PC-3 (cell line): ENCODE results near the gene NT5DC1. TPM values are rescaled to one million over a fixed set of nuclear protein-coding genes. Genes with fewer than 3 reads are reported as not detected.

Source experiments
- ATAC-seq: fragments of 200-7000 bp; cut with Tn5 transposase; 2 replicates; pipeline ENCODE4 v1.9.1; 2020; ENCODE audit warnings: mild to moderate bottlenecking, moderate library complexity
- BruUV-seq: library from RNA; stranded (reverse); fragments of 400-500 nt; replicated peaks from 2 replicates; lab custom pipeline; 2021; lab: Mats Ljungman, UMichigan
- CTCF ChIA-PET: fragments of 300-600 bp; sonication (Branson Sonifier 250); formaldehyde crosslinking; loops from one replicate; lab custom pipeline; 2022; ENCODE audit warnings: antibody characterized with exemption; lab: Charles Lee
- POLR2A ChIA-PET: fragments of 300-600 bp; sonication (Branson Sonifier 250); formaldehyde crosslinking; loops from one replicate; lab custom pipeline; 2022; ENCODE audit warnings: antibody characterized with exemption; ENCODE audit not compliant: unreplicated experiment; lab: Charles Lee
- DNase-seq: peaks from one replicate; pipeline ENCODE4 v3.0.0-alpha.2; 2015
- H2AFZ ChIP-seq: fragments of 300-600 bp; sonication (generic); 2 replicates; pipeline ENCODE4 v1.6.0; 2016; ENCODE audit warnings: antibody characterized with exemption, low read length
- H3F3A ChIP-seq: fragments of 300-600 bp; sonication (generic); one replicate; pipeline ENCODE4 v1.6.0; 2017; ENCODE audit warnings: antibody characterized with exemption, low read length, control low read depth, mild to moderate bottlenecking; ENCODE audit not compliant: unreplicated experiment
- H3K27ac ChIP-seq: fragments of 300-600 bp; sonication (generic); 2 replicates; pipeline ENCODE4 v1.5.1; 2016; ENCODE audit warnings: mild to moderate bottlenecking, low read length
- H3K27me3 ChIP-seq: fragments of 300-600 bp; sonication (generic); 2 replicates; pipeline ENCODE4 v1.6.1; 2016; ENCODE audit warnings: low read length, mixed read lengths
- H3K36me3 ChIP-seq: fragments of 300-600 bp; sonication (generic); 2 replicates; pipeline ENCODE4 v1.6.1; 2016; ENCODE audit warnings: low read depth, mixed run types, low read length, mixed read lengths
- H3K4me1 ChIP-seq: fragments of 300-600 bp; sonication (generic); 2 replicates; pipeline ENCODE4 v1.5.1; 2016; ENCODE audit warnings: low read length; ENCODE audit not compliant: insufficient read depth
- H3K4me2 ChIP-seq: fragments of 300-600 bp; sonication (generic); 2 replicates; pipeline ENCODE4 v1.6.0; 2016; ENCODE audit warnings: low read length
- H3K4me3 ChIP-seq: fragments of 300-600 bp; sonication (generic); 2 replicates; pipeline ENCODE4 v1.5.1; 2016; ENCODE audit warnings: mild to moderate bottlenecking, low read length, mixed read lengths
- H3K79me2 ChIP-seq: fragments of 300-600 bp; sonication (generic); 2 replicates; pipeline ENCODE4 v1.6.1; 2017; ENCODE audit warnings: low read length, mixed read lengths
- H3K9ac ChIP-seq: fragments of 300-600 bp; sonication (generic); 2 replicates; pipeline ENCODE4 v1.6.0; 2016; ENCODE audit warnings: mild to moderate bottlenecking, low read length
- H3K9me2 ChIP-seq: fragments of 300-600 bp; sonication (generic); replicated peaks from 2 replicates; pipeline ENCODE4 v1.6.1; 2016; ENCODE audit warnings: mixed run types, low read length, mixed read lengths
- H3K9me3 ChIP-seq: fragments of 300-600 bp; sonication (generic); 2 replicates; pipeline ENCODE4 v1.6.1; 2016; ENCODE audit warnings: low read length, mixed read lengths
- H4K20me1 ChIP-seq: fragments of 300-600 bp; sonication (generic); 2 replicates; pipeline ENCODE4 v1.6.1; 2016; ENCODE audit warnings: low read length, mixed read lengths
- CTCF ChIP-seq: fragments of 300-600 bp; sonication (generic); conservative IDR thresholded peaks from 2 replicates; pipeline ENCODE4 v1.5.1; 2017; ENCODE audit warnings: antibody characterized with exemption, low read depth, mild to moderate bottlenecking, low read length
- EZH2 ChIP-seq: fragments of 300-600 bp; sonication (generic); IDR thresholded peaks from one replicate; pipeline ENCODE4 v1.6.1; 2017; ENCODE audit warnings: antibody characterized with exemption, mild to moderate bottlenecking, low read length; ENCODE audit not compliant: unreplicated experiment
- EZH2phosphoT487 ChIP-seq: fragments of 300-600 bp; sonication (generic); IDR thresholded peaks from 2 replicates; pipeline ENCODE4 v1.6.1; 2018; ENCODE audit warnings: mild to moderate bottlenecking, antibody characterized with exemption, low read length, borderline replicate concordance
- intact Hi-C: fragments of 100-400 bp; cut with micrococcal nuclease; formaldehyde crosslinking; loops from 2 replicates; pipeline ENCODE4 v1.9.0; 2023
- total RNA-seq: library from RNA; depleted of rRNA; stranded (reverse); fragments of >200 nt; gene quantifications from 2 replicates; pipeline ENCODE4 v1.2.3, GENCODE V29; 2014

Gene NT5DC1
- total RNA-seq, 1 experiment from 2014 or later: 11.3 TPM

- ATAC-seq: no peak
- BruUV-seq: no TSS peak
- intact Hi-C loops: no loop called here
Measured at GRCh38 chr6:116108836-116109235, 8.2 kb downstream of the NT5DC1 start.

GRCh38 chr6:116111552-116112528, 11.2 kb downstream of the NT5DC1 start:
- peaks cover 5% of the 10 kb centered on the region for H3K36me3 ChIP-seq
- no TSS peak for BruUV-seq
- no peaks in the 10 kb centered on the region for H3K4me1 ChIP-seq
- H3K27ac ChIP-seq: no peak overlapping the region
- no peaks in the 10 kb centered on the region for H3F3A ChIP-seq
- TF ChIP-seq CTCF (peak; percentile 79), EZH2phosphoT487 (no peak)
- ATAC-seq: peak; percentile 67
- no peaks in the 10 kb centered on the region for H4K20me1 ChIP-seq
- no peaks in the 10 kb centered on the region for H3K79me2 ChIP-seq
- ChIA-PET CTCF (interaction anchor here (0.6 kb wide), 2 partner anchors 89 to 1761 kb away, joined by 3 read pairs; no protein-coding TSS in a partner anchor), POLR2A (interaction anchor here (0.6 kb wide), 1 partner anchor 106 kb away, joined by 4 read pairs; no protein-coding TSS in a partner anchor)
- no peak overlapping the region for H3K4me2 ChIP-seq
- no peak overlapping the region for H2AFZ ChIP-seq
- no peaks in the 10 kb centered on the region for H3K27me3 ChIP-seq
- peak; percentile 64 for DNase-seq
- intact Hi-C loops: no loop called here
- no peak overlapping the region for H3K4me3 ChIP-seq
- H3K9me2 ChIP-seq: no peaks in the 10 kb centered on the region
- H3K9me3 ChIP-seq: no peaks in the 10 kb centered on the region
- H3K9ac ChIP-seq: no peak overlapping the region

More at GRCh38 chr6:116108836-116109235, 8.2 kb downstream of the NT5DC1 start:
- Histone ChIP-seq H2AFZ (no peak overlapping the region), H4K20me1 (no peaks in the 10 kb centered on the region), H3K27ac (no peak overlapping the region), H3K27me3 (no peaks in the 10 kb centered on the region), H3K36me3 (peaks cover 5% of the 10 kb centered on the region), H3K4me1 (no peaks in the 10 kb centered on the region), H3K4me3 (no peak overlapping the region), H3K79me2 (no peaks in the 10 kb centered on the region), H3K9ac (no peak overlapping the region), H3K9me3 (no peaks in the 10 kb centered on the region), H3K4me2 (no peak overlapping the region), H3K9me2 (no peaks in the 10 kb centered on the region), H3F3A (no peaks in the 10 kb centered on the region)
- DNase-seq: no peak
- CTCF ChIA-PET: no interaction called here
- TF ChIP-seq EZH2phosphoT487: no peak
- TF ChIP-seq CTCF: no peak
- no peak for TF ChIP-seq EZH2
- POLR2A ChIA-PET: no interaction called here

- Histone ChIP-seq H3K4me3 (no peak overlapping the region), H3K9ac (no peak overlapping the region), H3K9me3 (no peaks in the 10 kb centered on the region), H2AFZ (no peak overlapping the region), H3K27ac (no peak overlapping the region), H3K4me1 (no peaks in the 10 kb centered on the region), H3K9me2 (no peaks in the 10 kb centered on the region), H3K4me2 (no peak overlapping the region), H4K20me1 (no peaks in the 10 kb centered on the region), H3K36me3 (peaks cover 5% of the 10 kb centered on the region), H3F3A (no peaks in the 10 kb centered on the region), H3K79me2 (no peaks in the 10 kb centered on the region), H3K27me3 (no peaks in the 10 kb centered on the region)
- TF ChIP-seq CTCF (no peak), EZH2 (no peak), EZH2phosphoT487 (no peak)
- DNase-seq: no peak
- intact Hi-C loops: no loop called here
- ATAC-seq: no peak
- ChIA-PET POLR2A (no interaction called here), CTCF (no interaction called here)
- no TSS peak for BruUV-seq
Measured at GRCh38 chr6:116113386-116113785, 12.7 kb downstream of the NT5DC1 start.
